HUES6 (cell line): Measurements from ENCODE around the gene ADGRF3.

ENCODE experiments used
- H3K27ac ChIP-seq: 2 replicates; pipeline ENCODE4 v1.7.0; 2013; ENCODE audit warnings: low read depth, mild to moderate bottlenecking, low read length, inconsistent platforms
- H3K27me3 ChIP-seq: 2 replicates; pipeline ENCODE4 v1.6.1; 2013; ENCODE audit warnings: low read length; ENCODE audit not compliant: control insufficient read depth, insufficient read depth
- H3K36me3 ChIP-seq: 2 replicates; pipeline ENCODE4 v1.6.1; 2013; ENCODE audit warnings: low read length; ENCODE audit not compliant: control insufficient read depth, insufficient read depth
- H3K4me1 ChIP-seq: 2 replicates; pipeline ENCODE4 v1.6.1; 2013; ENCODE audit warnings: low read length; ENCODE audit not compliant: control insufficient read depth, insufficient read depth
- H3K4me3 ChIP-seq: 2 replicates; pipeline ENCODE4 v1.5.1; 2013; ENCODE audit warnings: low read depth, low read length
- H3K9ac ChIP-seq: one replicate; pipeline ENCODE4 v1.6.1; 2013; ENCODE audit warnings: mild to moderate bottlenecking, low read length
- H3K9me3 ChIP-seq: 2 replicates; pipeline ENCODE4 v1.6.1; 2013; ENCODE audit warnings: low read depth, low read length; ENCODE audit not compliant: control insufficient read depth, insufficient read depth

ADGRF3 gene

GRCh38 chr2:26351375-26352090 is 4.9 kb upstream of the ADGRF3 start:
- H3K4me1 ChIP-seq, result peaks cover 28% of the 10 kb centered on the region
- no peak overlapping the region for H3K27ac ChIP-seq
- no peaks in the 10 kb centered on the region for H3K27me3 ChIP-seq
- no peak overlapping the region for H3K4me3 ChIP-seq
- peaks cover 7% of the 10 kb centered on the region; the same call in 1 of the 2 replicates for H3K36me3 ChIP-seq
- no peak overlapping the region for H3K9ac ChIP-seq
- H3K9me3 ChIP-seq, result peaks cover 2% of the 10 kb centered on the region; the same call in 1 of the 2 replicates

- Histone ChIP-seq H3K36me3 (peaks cover 7% of the 10 kb centered on the region; the same call in 1 of the 2 replicates), H3K9ac (no peak overlapping the region), H3K27ac (no peak overlapping the region), H3K4me3 (no peak overlapping the region), H3K9me3 (peaks cover 2% of the 10 kb centered on the region; the same call in 1 of the 2 replicates), H3K27me3 (no peaks in the 10 kb centered on the region), H3K4me1 (peaks cover 16% of the 10 kb centered on the region)
Measured at GRCh38 chr2:26349690-26350089, 3.1 kb upstream of the ADGRF3 start.

GRCh38 chr2:26347286-26347865 is 787 bp upstream of the ADGRF3 start:
- Histone ChIP-seq H3K4me3 (peak overlapping the region; percentile 91), H3K9me3 (no peaks in the 10 kb centered on the region), H3K4me1 (peaks cover 22% of the 10 kb centered on the region), H3K27ac (no peak overlapping the region), H3K27me3 (no peaks in the 10 kb centered on the region), H3K9ac (peak overlapping the region; percentile 75), H3K36me3 (no peaks in the 10 kb centered on the region)

- Histone ChIP-seq H3K27ac (peak within 1 kb of the TSS; percentile 88), H3K9ac (peak within 1 kb of the TSS; percentile 87), H3K9me3 (no peaks in the 10 kb centered on the region), H3K36me3 (no peaks in the 10 kb centered on the region), H3K27me3 (no peaks in the 10 kb centered on the region), H3K4me1 (peaks cover 22% of the 10 kb centered on the region), H3K4me3 (peak within 1 kb of the TSS; percentile 91)
Measured at GRCh38 chr2:26345545-26346453, 790 bp downstream of the ADGRF3 start, which contains the start of gene SELENOI. Gene SELENOI, plus strand, starts transcription at chr2:26346143. Its CDS starts 90 bp downstream, at chr2:26346233.

- Histone ChIP-seq H3K27ac (peak overlapping the region; percentile 88), H3K9ac (peak overlapping the region; percentile 87), H3K36me3 (no peaks in the 10 kb centered on the region), H3K4me3 (peak overlapping the region; percentile 91), H3K9me3 (no peaks in the 10 kb centered on the region), H3K4me1 (peaks cover 27% of the 10 kb centered on the region), H3K27me3 (no peaks in the 10 kb centered on the region)
Measured at GRCh38 chr2:26345283-26345544, 1.4 kb downstream of the ADGRF3 start.

GRCh38 chr2:26344581-26345282 is 1.9 kb downstream of the ADGRF3 start:
- Histone ChIP-seq H3K36me3 (no peaks in the 10 kb centered on the region), H3K4me3 (peak overlapping the region; percentile 91), H3K27ac (peak overlapping the region; percentile 88), H3K27me3 (no peaks in the 10 kb centered on the region), H3K9ac (peak overlapping the region; percentile 87), H3K4me1 (peaks cover 32% of the 10 kb centered on the region), H3K9me3 (no peaks in the 10 kb centered on the region)

GRCh38 chr2:26340831-26341230 is 5.8 kb downstream of the ADGRF3 start:
- no peaks in the 10 kb centered on the region for H3K27me3 ChIP-seq
- H3K36me3 ChIP-seq, result no peaks in the 10 kb centered on the region
- H3K27ac ChIP-seq, result no peak overlapping the region
- H3K4me3 ChIP-seq, result no peak overlapping the region
- H3K9ac ChIP-seq, result no peak overlapping the region
- H3K9me3 ChIP-seq, result no peaks in the 10 kb centered on the region
- H3K4me1 ChIP-seq, result peaks cover 22% of the 10 kb centered on the region

GRCh38 chr2:26337298-26337697 is 9.3 kb downstream of the ADGRF3 start:
- no peak overlapping the region for H3K4me3 ChIP-seq
- H3K9ac ChIP-seq, result no peak overlapping the region
- H3K9me3 ChIP-seq, result no peaks in the 10 kb centered on the region
- no peak overlapping the region for H3K27ac ChIP-seq
- H3K27me3 ChIP-seq, result no peaks in the 10 kb centered on the region
- no peaks in the 10 kb centered on the region for H3K36me3 ChIP-seq
- H3K4me1 ChIP-seq, result peaks cover 17% of the 10 kb centered on the region

- Histone ChIP-seq H3K9me3 (no peaks in the 10 kb centered on the region), H3K4me1 (peaks cover 17% of the 10 kb centered on the region), H3K27me3 (no peaks in the 10 kb centered on the region), H3K27ac (no peak overlapping the region), H3K9ac (no peak overlapping the region), H3K4me3 (no peak overlapping the region), H3K36me3 (no peaks in the 10 kb centered on the region)
Measured at GRCh38 chr2:26336719-26337118, 9.9 kb downstream of the ADGRF3 start.

GRCh38 chr2:26335231-26335630 is 11.4 kb downstream of the ADGRF3 start:
- Histone ChIP-seq H3K27ac (no peak overlapping the region), H3K9me3 (no peaks in the 10 kb centered on the region), H3K27me3 (no peaks in the 10 kb centered on the region), H3K36me3 (no peaks in the 10 kb centered on the region), H3K9ac (no peak overlapping the region), H3K4me3 (no peak overlapping the region), H3K4me1 (peaks cover 11% of the 10 kb centered on the region)
